ENCODE results near the gene C22orf39. TPM values are rescaled to one million over a fixed set of nuclear protein-coding genes. Genes with fewer than 3 reads are reported as not detected.
A peak's percentile ranks its signal among the peaks of the same experiment; 100 is the strongest.
"Not testable (repeated sequence)": the region's sequence is repeated elsewhere in the genome, so short reads cannot be mapped to it uniquely, and the experiment has no call there.

Gene C22orf39
- total RNA-seq, 1 experiment from 2014 or later: 22.2 TPM

DNA sequence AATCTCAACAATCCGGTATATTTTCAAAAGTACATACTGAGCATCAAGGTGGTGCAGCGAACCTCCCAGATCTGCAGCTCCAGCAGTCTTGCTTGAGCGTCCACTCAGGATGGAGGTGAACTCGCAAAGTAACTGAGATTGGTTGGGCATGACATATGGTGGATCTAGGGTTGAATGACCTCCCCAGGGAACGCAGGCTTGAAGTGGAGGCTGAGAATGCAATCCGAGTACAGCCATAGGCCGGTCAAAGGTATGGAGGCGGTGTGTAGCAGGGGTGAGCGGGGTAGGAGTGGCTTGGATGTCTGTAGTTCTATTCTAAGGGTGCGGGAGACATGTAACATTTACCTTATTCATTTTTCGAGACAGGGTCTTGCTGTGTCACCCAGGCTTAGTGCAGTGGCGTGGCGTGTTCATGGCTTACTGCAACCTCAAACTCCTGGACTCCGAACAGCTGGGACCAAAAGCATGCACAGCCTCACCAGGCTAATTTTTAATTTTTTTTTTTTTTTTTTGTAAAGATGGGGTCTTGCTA is 631 bp upstream of the C22orf39 start:
- peak; percentile 57 for DNase-seq (ENCODE audit: unreplicated experiment)
- H3K27ac Mint-ChIP-seq (ENCODE audit: low read depth, unreplicated experiment): peak overlapping the region; percentile 9
- peaks cover 16% of the 10 kb centered on the region for H3K4me1 Mint-ChIP-seq (ENCODE audit: insufficient read depth, unreplicated experiment)
- intact Hi-C loops (cut with micrococcal nuclease): loop anchor here (5.0 kb wide), 1 partner anchor 271 kb away; the partner anchor contains the start of gene SLC25A1
- H3K9me3 Mint-ChIP-seq (ENCODE audit: unreplicated experiment): no peaks in the 10 kb centered on the region
- ChIA-PET CTCF (no interaction called here), POLR2A (interaction anchor here (0.5 to 7.6 kb wide), 13 partner anchors 10 to 160 kb away, joined by 3 to 127 read pairs (median 4); partner anchors contain the start of genes CDC45, CLTCL1, HIRA and MRPL40)
- TF ChIP-seq, protein P1, sequence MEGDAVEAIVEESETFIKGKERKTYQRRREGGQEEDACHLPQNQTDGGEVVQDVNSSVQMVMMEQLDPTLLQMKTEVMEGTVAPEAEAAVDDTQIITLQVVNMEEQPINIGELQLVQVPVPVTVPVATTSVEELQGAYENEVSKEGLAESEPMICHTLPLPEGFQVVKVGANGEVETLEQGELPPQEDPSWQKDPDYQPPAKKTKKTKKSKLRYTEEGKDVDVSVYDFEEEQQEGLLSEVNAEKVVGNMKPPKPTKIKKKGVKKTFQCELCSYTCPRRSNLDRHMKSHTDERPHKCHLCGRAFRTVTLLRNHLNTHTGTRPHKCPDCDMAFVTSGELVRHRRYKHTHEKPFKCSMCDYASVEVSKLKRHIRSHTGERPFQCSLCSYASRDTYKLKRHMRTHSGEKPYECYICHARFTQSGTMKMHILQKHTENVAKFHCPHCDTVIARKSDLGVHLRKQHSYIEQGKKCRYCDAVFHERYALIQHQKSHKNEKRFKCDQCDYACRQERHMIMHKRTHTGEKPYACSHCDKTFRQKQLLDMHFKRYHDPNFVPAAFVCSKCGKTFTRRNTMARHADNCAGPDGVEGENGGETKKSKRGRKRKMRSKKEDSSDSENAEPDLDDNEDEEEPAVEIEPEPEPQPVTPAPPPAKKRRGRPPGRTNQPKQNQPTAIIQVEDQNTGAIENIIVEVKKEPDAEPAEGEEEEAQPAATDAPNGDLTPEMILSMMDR (IDR thresholded peaks at IDR 0.05; ENCODE audit: unreplicated experiment): no peak
- H3K4me3 Mint-ChIP-seq (ENCODE audit: unreplicated experiment): peak overlapping the region; percentile 73
- peaks cover 37% of the 10 kb centered on the region for H3K36me3 Mint-ChIP-seq (ENCODE audit: insufficient read depth, unreplicated experiment)
- H3K27me3 Mint-ChIP-seq (ENCODE audit: insufficient read depth, unreplicated experiment): no peaks in the 10 kb centered on the region
- no TSS peak for BruUV-seq (replicated peaks)

GRCh38 chr22:19446603-19447329 is 745 bp downstream of the C22orf39 start:
- DNase-seq (ENCODE audit: unreplicated experiment): no peak
- Mint-ChIP-seq H3K36me3 (ENCODE audit: insufficient read depth, unreplicated experiment) (peaks cover 24% of the 10 kb centered on the region), H3K27me3 (ENCODE audit: insufficient read depth, unreplicated experiment) (no peaks in the 10 kb centered on the region), H3K4me3 (ENCODE audit: unreplicated experiment) (peak overlapping the region; percentile 73), H3K27ac (ENCODE audit: low read depth, unreplicated experiment) (peak overlapping the region; percentile 9), H3K9me3 (ENCODE audit: unreplicated experiment) (no peaks in the 10 kb centered on the region), H3K4me1 (ENCODE audit: insufficient read depth, unreplicated experiment) (peaks cover 16% of the 10 kb centered on the region)
- intact Hi-C loops (cut with micrococcal nuclease): loop anchor here (1.0 to 5.0 kb wide), 2 partner anchors 14 to 269 kb away; partner anchors contain the start of genes MRPL40 and SLC25A1
- ChIA-PET POLR2A (interaction anchor here (0.6 to 7.6 kb wide), 12 partner anchors 8 to 1434 kb away, joined by 3 to 127 read pairs (median 4); partner anchors contain the start of genes CDC45, CLTCL1, HIRA and MRPL40), CTCF (interaction anchor here (0.6 to 1.2 kb wide), 3 partner anchors 9 to 26 kb away, joined by 3 to 6 read pairs (median 5); no protein-coding TSS in a partner anchor)
- no TSS peak for BruUV-seq (replicated peaks)
- TF ChIP-seq, protein P1 (IDR thresholded peaks at IDR 0.05; ENCODE audit: unreplicated experiment): no peak

GRCh38 chr22:19445279-19445982 is 2.1 kb downstream of the C22orf39 start:
- H3K9me3 Mint-ChIP-seq (ENCODE audit: unreplicated experiment); H3K4me3 Mint-ChIP-seq (ENCODE audit: unreplicated experiment); BruUV-seq (replicated peaks); DNase-seq (ENCODE audit: unreplicated experiment); H3K27me3 Mint-ChIP-seq (ENCODE audit: insufficient read depth, unreplicated experiment); H3K27ac Mint-ChIP-seq (ENCODE audit: low read depth, unreplicated experiment): not testable (repeated sequence)
- ChIA-PET POLR2A (interaction anchor here (0.7 to 7.6 kb wide), 5 partner anchors 9 to 264 kb away, joined by 3 to 127 read pairs (median 9); partner anchors contain the start of genes CDC45, CLTCL1, HIRA and MRPL40), CTCF (interaction anchor here (0.7 to 1.3 kb wide), 3 partner anchors 27 to 301 kb away, joined by 3 to 4 read pairs (median 3); partner anchors contain the start of gene ESS2)
- intact Hi-C loops (cut with micrococcal nuclease): loop anchor here (5.0 kb wide), 1 partner anchor 268 kb away; the partner anchor contains the start of gene SLC25A1
- peaks cover 20% of the 10 kb centered on the region for H3K36me3 Mint-ChIP-seq (ENCODE audit: insufficient read depth, unreplicated experiment)
- H3K4me1 Mint-ChIP-seq (ENCODE audit: insufficient read depth, unreplicated experiment): peaks cover 16% of the 10 kb centered on the region

- Mint-ChIP-seq H3K4me3 (ENCODE audit: unreplicated experiment) (no peak overlapping the region), H3K27ac (ENCODE audit: low read depth, unreplicated experiment) (no peak overlapping the region), H3K27me3 (ENCODE audit: insufficient read depth, unreplicated experiment) (no peaks in the 10 kb centered on the region), H3K4me1 (ENCODE audit: insufficient read depth, unreplicated experiment) (peaks cover 16% of the 10 kb centered on the region), H3K9me3 (ENCODE audit: unreplicated experiment) (no peaks in the 10 kb centered on the region), H3K36me3 (ENCODE audit: insufficient read depth, unreplicated experiment) (peaks cover 32% of the 10 kb centered on the region)
- DNase-seq (ENCODE audit: unreplicated experiment): no peak
- no TSS peak for BruUV-seq (replicated peaks)
- TF ChIP-seq, protein P1 (IDR thresholded peaks at IDR 0.05; ENCODE audit: unreplicated experiment): no peak
- CTCF ChIA-PET: no interaction called here
- POLR2A ChIA-PET: interaction anchor here (7.6 kb wide), 1 partner anchor 11 kb away, joined by 127 read pairs; the partner anchor contains the start of genes HIRA and MRPL40
- intact Hi-C loops (cut with micrococcal nuclease): no loop called here
These were observed 3.8 kb downstream of the C22orf39 start for GRCh38 chr22:19443544-19444211.
